Muscle layer of duodenum (tissue), 2 donors: ENCODE results near the gene KCNK7.

Source experiments
- H3K27ac ChIP-seq: one replicate; pipeline ENCODE4 v1.7.0; 2013; ENCODE audit warnings: mild to moderate bottlenecking, low read length
- H3K27me3 ChIP-seq: one replicate; pipeline ENCODE4 v1.7.0; 2013; ENCODE audit warnings: low read depth, mild to moderate bottlenecking, control low read depth, low read length
- H3K36me3 ChIP-seq, 2 donors: one replicate each; pipeline ENCODE4 v1.7.0; 2013; ENCODE audit warnings: low read length in 2 of 2, control low read depth in 1 of 2, mild to moderate bottlenecking in 1 of 2; ENCODE audit not compliant: insufficient read depth in 2 of 2, control insufficient read depth in 1 of 2
- H3K4me1 ChIP-seq, 2 donors: one replicate each; pipeline ENCODE4 v1.7.0; 2013; ENCODE audit warnings: low read length in 2 of 2, mild to moderate bottlenecking in 2 of 2, control low read depth in 1 of 2, moderate library complexity in 1 of 2; ENCODE audit not compliant: insufficient read depth in 2 of 2, control insufficient read depth in 1 of 2
- H3K4me3 ChIP-seq, 2 donors: one replicate each; pipeline ENCODE4 v1.7.0; 2013; ENCODE audit warnings: low read length in 2 of 2, low read depth in 1 of 2, mild to moderate bottlenecking in 1 of 2
- H3K9me3 ChIP-seq, 2 donors: one replicate each; pipeline ENCODE4 v1.7.0; 2013; ENCODE audit warnings: low read length in 2 of 2, control low read depth in 1 of 2, mild to moderate bottlenecking in 1 of 2; ENCODE audit not compliant: control insufficient read depth in 1 of 2
- donor health status: healthy.

The KCNK7 gene

DNA sequence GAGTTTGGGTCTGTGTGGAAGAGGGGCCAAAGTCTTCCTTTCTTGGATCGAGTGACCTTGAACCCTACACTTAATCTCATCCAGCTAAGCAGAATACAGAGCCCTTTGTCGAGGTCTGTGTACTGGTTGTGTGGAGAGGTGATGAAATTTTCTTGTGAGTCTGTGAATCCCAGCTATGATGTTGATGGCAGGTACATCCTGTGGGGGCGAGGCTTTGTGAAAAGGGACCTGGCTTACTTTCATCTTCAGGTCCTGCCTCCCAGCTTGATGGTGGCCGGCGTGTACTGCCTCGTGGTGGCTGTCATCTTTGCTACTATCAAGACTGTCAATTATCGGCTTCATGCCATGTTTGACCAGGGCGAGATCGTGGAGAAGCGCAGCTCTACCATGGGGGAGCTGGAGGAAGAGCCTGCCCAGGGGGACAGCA, 21.0 kb upstream of the KCNK7 start:
- Histone ChIP-seq H3K36me3 (peaks cover 8 to 43% of the 10 kb centered on the region in 2 donors), H3K9me3 (no peaks in the 10 kb centered on the region), H3K4me3 (peak overlapping the region; percentile 76 to 86), H3K27me3 (no peaks in the 10 kb centered on the region), H3K27ac (peak overlapping the region; percentile 39), H3K4me1 (peaks cover 6 to 37% of the 10 kb centered on the region in 2 donors)

DNA sequence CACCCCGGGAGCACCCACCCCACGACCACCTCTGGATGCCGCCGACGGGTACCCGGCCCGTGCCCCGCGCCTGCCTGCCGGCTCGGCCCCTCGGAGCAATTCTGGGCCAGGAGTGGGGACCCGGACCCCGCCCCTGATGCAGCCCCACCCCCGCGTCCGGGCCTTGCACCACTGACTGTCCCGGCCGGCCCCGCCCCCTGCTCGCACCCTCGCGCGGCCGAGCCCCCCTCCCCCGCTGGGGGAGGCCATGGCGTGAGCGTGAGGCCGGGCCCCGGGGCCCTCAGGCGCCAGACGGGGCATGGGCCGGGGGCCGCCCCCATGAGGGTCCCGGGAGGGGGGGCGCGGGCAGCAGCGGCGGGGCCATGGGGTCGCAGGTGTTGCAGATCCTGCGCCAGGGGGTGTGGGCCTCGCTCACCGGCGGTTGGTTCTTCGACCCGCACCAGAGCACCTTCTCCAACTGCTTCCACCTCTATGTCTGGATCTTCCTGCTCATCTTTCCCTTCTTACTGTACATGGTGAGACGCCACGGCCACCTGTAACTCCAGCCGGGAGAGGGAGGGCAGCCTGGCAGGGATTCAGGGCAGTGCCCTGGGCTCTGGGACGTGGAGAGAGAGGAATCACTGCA, 20.5 kb upstream of the KCNK7 start:
- Histone ChIP-seq H3K9me3 (no peaks in the 10 kb centered on the region), H3K27ac (peak overlapping the region; percentile 39), H3K4me1 (peaks cover 6 to 42% of the 10 kb centered on the region in 2 donors), H3K4me3 (peak overlapping the region; percentile 76 to 86), H3K27me3 (no peaks in the 10 kb centered on the region), H3K36me3 (peaks cover 8 to 40% of the 10 kb centered on the region in 2 donors)

DNA sequence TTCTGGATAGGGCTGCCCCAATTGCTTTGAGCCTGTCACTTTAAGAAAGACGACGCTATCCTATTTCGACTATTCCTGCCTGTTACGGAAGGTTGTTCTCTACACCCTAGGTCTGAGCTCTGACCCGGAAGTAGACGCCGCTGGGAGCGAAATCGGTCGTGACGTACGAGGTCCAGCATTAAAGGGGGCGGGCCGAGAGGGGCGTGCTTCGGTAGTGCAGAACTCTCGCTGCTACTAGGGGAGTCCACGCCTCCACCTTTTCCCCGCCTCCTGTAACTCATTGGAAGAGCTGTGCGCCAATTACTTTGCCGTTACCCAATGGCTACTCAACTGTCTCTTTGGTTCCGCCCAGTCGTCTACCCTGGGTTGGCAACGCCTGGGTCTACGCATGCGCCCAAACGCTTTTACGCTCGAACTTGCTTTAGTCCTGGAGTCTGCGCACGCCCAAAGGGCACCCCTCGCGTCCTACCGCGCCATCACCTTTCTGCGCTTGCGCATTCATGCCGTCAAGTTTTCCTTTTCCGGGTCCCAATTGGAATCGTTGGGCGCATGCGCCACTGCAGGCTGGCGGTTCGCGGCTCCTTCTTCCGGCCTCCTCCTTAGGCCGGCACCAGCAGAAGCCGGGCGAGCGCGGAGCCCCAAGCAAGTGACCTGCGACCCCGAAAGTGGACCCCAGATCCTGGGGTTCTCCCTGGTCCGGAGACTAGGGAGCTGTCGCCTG, 19.8 kb upstream of the KCNK7 start, which contains the start of gene PCNX3:
Gene PCNX3 (plus strand): TSS at position 548 of the 721 bp plus-strand sequence. CDS start 536 bp downstream, outside the sequence.
- peak within 1 kb of the TSS; percentile 77 to 86 for H3K4me3 ChIP-seq
- no peaks in the 10 kb centered on the region for H3K27me3 ChIP-seq
- H3K9me3 ChIP-seq = no peaks in the 10 kb centered on the region
- peaks cover 11 to 49% of the 10 kb centered on the region in 2 donors for H3K4me1 ChIP-seq
- peaks cover 8 to 38% of the 10 kb centered on the region in 2 donors for H3K36me3 ChIP-seq
- peak within 1 kb of the TSS; percentile 86 for H3K27ac ChIP-seq

DNA sequence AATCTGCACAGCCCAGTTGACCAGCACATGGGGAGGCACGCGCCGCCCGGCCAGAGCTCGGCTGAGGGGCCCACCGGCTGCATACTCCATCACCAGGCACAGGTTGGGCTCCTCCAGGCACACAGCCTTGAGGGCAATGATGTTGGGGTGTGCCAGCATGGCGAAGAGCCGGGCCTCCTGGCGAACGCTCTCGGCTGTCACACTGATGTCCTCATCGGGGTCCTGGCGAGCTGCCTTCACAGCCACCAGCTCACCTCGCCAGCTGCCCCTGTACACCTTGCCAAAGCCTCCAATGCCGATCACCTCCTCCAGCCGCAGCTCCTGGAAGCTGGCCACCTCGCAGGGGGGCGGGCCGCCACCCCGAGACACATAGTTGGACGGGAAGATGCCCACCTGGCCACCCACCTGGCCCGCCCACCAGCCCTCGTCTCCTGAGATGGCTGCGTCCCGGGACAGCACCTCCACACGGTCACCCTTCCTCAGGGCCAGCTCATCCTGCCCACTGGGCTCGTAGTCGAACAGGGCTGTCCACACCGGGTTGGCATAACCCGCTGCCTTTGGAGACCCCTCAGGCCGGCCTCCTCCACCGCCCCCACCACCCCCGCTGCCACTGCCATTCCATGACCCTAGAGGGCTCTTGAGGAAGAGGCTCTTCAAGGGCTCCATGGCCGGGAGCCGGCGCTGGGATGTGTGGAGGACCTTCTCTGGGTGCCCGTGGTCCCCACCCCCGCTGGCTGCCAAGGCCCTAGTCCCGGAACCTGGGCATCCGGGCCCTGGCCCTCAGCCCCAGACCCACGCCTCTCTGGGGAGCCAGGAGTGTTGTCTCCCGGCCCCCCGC, 17.7 kb upstream of the KCNK7 start:
- peak overlapping the region; percentile 86 for H3K27ac ChIP-seq
- peak overlapping the region; percentile 77 to 85 for H3K4me3 ChIP-seq
- H3K9me3 ChIP-seq = no peaks in the 10 kb centered on the region
- peaks cover 12 to 58% of the 10 kb centered on the region in 2 donors for H3K4me1 ChIP-seq
- H3K27me3 ChIP-seq = no peaks in the 10 kb centered on the region
- H3K36me3 ChIP-seq = peaks cover 10 to 19% of the 10 kb centered on the region in 2 donors

DNA sequence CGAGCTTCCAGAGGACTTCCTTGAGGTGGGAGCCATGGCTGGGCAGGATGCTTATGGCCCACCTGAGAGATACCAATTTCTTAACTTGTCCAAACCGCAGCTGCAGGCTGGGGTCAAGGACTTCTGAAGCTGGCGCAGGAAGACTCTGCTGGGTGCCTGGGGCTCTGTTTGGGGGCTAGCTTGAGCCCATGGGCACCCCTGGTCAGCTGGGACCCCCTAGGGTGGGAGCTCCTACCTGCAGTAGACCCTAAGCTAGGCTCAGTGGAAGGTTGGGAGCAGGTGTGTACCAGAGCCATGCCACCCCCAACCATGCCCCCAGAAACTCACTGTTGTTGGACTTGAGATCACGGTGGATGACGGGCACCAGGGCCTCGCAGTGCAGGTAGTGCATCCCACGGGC, 17.1 kb upstream of the KCNK7 start:
- Histone ChIP-seq H3K27ac (peak overlapping the region; percentile 71), H3K9me3 (no peaks in the 10 kb centered on the region), H3K4me1 (peaks cover 14 to 64% of the 10 kb centered on the region in 2 donors), H3K27me3 (no peaks in the 10 kb centered on the region), H3K4me3 (peak overlapping the region; percentile 77 to 85), H3K36me3 (peaks cover 5 to 19% of the 10 kb centered on the region in 2 donors)

DNA sequence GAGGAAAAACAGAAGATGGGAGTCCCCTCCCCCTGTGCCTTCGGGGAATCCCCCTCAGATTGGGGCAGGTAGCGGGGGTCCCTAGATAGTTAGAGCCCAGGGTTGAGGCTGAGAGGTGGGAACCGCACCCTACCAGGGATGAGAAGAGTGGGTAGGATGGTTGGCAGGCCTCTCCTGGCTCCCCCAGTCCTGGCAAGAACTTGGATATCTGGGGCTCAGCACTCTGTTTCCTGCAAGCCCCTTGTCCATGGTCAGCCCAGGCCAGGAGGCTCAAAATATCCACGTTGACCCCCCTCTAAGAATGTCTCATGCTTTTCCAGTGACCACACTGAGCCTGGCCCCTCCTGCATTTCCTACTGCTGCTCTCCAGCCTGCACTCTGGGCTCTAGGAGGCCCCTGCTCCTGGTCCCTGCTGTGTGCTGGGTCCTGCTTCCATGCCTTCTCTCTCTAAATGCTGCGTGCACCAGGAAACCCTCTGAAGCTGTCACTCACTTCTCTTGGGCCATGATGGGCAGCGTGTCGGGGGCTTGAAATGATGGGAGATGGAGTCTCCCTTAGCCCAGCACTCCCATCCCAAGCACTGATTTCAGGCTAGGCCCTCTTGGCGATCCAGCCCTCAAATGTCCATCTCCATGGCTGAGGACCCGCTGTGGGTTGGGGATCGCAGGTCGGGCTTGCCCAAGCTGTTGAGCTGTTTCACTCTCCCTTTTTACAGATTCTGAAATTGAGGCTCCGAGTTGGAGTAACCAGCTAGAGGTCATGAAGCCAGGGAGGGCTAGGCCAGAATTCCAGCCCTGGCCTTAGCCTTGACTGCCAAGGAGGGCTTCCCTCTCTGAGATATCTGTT, 16.4 kb upstream of the KCNK7 start:
- Histone ChIP-seq H3K4me1 (peaks cover 12 to 64% of the 10 kb centered on the region in 2 donors), H3K9me3 (no peaks in the 10 kb centered on the region), H3K27me3 (no peaks in the 10 kb centered on the region), H3K4me3 (peak overlapping the region; percentile 77 to 85), H3K27ac (peak overlapping the region; percentile 71), H3K36me3 (peaks cover 5 to 15% of the 10 kb centered on the region in 2 donors)

DNA sequence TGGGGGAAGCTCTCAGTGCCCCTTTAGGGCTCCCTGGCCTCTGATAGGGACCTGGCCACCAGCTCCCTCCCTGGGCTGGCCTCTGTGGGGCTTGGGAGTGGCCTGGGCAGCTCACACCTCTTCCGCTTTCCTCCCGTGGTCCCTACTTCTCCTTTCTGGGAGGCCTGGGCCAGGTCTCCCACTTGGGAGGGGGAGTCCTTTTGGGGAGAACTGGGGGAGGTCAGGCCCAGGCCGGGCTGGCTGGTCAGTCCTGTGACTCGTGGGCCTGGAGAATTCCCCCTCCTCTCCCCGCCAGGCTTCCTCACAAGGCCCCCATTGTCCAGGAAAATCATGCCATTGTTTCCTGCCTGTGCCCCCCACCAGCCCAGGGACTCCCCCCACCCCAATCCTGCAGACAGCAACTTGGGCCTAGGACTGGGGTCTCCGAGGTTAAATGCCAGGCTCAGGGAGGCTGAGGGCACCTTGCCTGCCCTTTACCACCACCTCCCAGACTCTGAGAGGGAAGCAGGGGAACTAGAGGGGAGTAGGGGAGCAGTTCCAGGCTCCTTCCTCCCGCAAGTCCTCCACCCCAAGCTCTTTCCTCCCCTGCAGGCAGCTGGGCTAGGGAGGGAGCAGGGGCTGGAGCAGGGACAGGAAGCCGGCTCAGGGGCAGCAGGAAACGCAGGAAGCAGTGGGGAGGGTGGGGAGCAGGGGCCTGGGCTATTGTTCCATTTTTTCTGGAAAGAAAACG, 15.6 kb upstream of the KCNK7 start:
- Histone ChIP-seq H3K27me3 (no peaks in the 10 kb centered on the region), H3K36me3 (peaks cover 5 to 15% of the 10 kb centered on the region in 2 donors), H3K4me3 (peak overlapping the region; percentile 77 to 85), H3K27ac (peak overlapping the region; percentile 71), H3K4me1 (peaks cover 9 to 63% of the 10 kb centered on the region in 2 donors), H3K9me3 (no peaks in the 10 kb centered on the region)

DNA sequence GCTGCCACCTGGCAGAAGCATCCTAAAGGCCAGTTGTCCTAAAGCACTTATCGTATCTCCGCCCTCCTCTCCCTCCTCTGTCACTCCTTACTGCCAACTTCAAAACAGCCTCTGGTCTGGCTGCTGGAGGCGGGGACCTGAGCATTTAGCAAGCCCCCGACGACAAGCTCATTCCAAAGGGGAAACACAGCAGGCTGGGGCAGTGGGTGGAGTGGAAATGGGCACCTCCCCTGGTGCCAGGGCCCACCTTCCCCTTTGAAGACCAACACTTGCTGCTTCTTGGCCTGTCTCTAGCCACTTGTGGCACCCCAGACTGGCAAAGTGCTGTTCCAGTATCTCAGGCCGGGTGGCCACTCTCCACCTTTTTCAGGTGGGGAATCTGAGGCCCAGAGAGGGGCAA, 14.8 kb upstream of the KCNK7 start:
- Histone ChIP-seq H3K4me1 (peaks cover 9 to 64% of the 10 kb centered on the region in 2 donors), H3K27ac (peak overlapping the region; percentile 71), H3K9me3 (no peaks in the 10 kb centered on the region), H3K27me3 (no peaks in the 10 kb centered on the region), H3K36me3 (peaks cover 10 to 23% of the 10 kb centered on the region in 2 donors), H3K4me3 (peak overlapping the region; percentile 77 to 85)

DNA sequence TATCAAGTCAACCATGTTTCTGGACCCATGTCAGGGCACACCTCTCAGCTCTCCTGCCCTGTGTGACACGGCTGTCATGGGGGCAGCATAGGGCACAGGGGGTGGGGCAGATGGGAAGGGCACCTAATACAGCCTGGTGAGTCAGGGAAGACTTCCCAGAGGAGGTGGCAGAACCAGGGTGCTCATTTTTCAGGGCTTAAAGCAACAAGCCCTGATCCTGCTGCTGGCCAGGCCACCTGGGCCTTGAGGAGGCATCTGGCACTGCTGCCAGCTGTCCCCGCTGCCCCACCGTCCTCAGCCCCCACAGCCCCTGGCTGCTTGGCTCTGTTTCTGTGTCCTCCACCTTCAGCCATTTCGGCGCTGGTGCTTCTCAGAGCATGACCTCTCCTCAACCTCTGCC, 14.1 kb upstream of the KCNK7 start:
- Histone ChIP-seq H3K36me3 (peaks cover 17 to 30% of the 10 kb centered on the region in 2 donors), H3K27ac (peak overlapping the region; percentile 71), H3K4me3 (no peak overlapping the region), H3K4me1 (peaks cover 9 to 64% of the 10 kb centered on the region in 2 donors), H3K9me3 (no peaks in the 10 kb centered on the region), H3K27me3 (no peaks in the 10 kb centered on the region)

DNA sequence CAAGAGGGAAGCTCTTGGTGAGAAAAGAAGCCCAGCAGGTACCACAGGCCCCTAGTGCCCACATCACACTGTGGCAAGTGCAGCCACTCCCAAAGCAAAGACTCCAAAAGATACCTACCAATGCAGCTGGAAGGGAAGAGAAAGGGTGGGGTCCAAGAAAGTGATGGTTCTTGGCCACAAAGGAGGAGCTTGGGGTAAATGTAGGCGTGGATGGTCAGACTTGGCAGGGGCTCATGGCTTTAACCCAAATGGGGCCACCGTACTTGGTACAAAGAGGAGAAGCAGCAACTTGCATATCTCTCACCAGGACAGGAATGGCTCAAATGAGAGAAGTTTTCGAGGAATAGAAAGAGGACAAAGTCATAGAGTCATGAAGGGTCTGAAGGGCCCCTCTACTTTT, 13.6 kb upstream of the KCNK7 start:
- H3K36me3 ChIP-seq = peaks cover 22 to 35% of the 10 kb centered on the region in 2 donors

More for the DNA sequence above, 13.6 kb upstream of the KCNK7 start:
- Histone ChIP-seq H3K4me3 (no peak overlapping the region), H3K9me3 (no peaks in the 10 kb centered on the region), H3K27ac (no peak overlapping the region), H3K4me1 (peaks cover 9 to 64% of the 10 kb centered on the region in 2 donors), H3K27me3 (no peaks in the 10 kb centered on the region)
